ENCODE results near the gene FBN1. TPM values are rescaled to one million over a fixed set of nuclear protein-coding genes. Genes with fewer than 3 reads are reported as not detected.

The FBN1 gene
- total and polyA plus RNA-seq, 2 of the 13 experiments (the other 11 are each of a cell fraction or from before 2014, with no cell fraction given) = 1.5 to 3.0 TPM

GRCh38 chr15:48477795-48478360 is 167.6 kb downstream of the FBN1 start (continued):
- TF ChIP-seq, protein P1, sequence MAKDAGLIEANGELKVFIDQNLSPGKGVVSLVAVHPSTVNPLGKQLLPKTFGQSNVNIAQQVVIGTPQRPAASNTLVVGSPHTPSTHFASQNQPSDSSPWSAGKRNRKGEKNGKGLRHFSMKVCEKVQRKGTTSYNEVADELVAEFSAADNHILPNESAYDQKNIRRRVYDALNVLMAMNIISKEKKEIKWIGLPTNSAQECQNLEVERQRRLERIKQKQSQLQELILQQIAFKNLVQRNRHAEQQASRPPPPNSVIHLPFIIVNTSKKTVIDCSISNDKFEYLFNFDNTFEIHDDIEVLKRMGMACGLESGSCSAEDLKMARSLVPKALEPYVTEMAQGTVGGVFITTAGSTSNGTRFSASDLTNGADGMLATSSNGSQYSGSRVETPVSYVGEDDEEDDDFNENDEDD (CRISPR knock-in tag; IDR thresholded peaks at IDR 0.05; ENCODE audit: borderline replicate concordance) = no peak
- TF ChIP-seq ZNF777 (CRISPR knock-in tag; IDR thresholded peaks at IDR 0.05) (no peak), POGZ (CRISPR knock-in tag; IDR thresholded peaks at IDR 0.05) (no peak)

DNA sequence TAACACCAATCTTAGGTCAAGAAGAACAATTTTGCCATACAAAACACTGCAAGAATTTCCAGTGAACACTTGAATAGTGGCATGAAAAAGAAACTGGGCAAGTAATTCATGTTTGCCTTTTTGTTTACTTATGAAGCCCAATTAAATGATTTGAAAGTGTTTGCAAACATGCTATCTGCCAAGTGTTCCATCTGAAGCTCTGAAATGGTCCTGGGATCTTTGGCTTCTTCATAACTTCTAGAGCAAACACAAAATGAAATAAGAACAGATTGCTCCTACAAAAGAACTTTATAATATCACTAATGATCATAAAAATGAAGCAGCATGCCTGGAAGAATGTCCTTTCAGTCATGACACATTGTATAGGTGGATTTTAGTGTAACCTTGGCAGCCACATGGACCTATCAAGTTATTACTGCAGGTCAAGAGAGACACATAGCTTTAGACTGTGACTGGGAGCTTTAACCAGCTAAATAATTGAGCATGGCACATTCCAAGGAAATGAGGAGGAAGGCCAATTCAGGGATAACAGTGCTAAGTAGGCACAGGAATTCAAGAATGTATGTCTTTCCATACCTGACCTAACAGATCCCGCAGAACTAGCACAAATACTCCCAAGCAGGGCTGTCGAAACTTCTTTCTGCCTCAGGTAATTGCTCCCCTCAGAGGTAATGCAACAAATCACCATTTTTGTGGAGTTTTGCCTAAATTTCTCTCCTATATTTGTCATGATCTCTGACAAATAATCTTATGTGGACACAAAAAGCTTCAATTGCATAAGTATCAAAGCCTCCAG is 169.7 kb downstream of the FBN1 start:
- H3K9me3 ChIP-seq (ENCODE audit: low read length) = no peaks in the 10 kb centered on the region
- WGBS (ENCODE audit: low lambda C conversion rate) = 69% methylated on average over 2 of the region's 2 CpGs
- H3K27me3 ChIP-seq (ENCODE audit: control insufficient read depth in 1 of 2, insufficient read depth in 2 of 2, low read length in 2 of 2) = no peaks in the 10 kb centered on the region
- H3K27ac ChIP-seq (ENCODE audit: extremely low read length, insufficient read depth, low read length) = no peak overlapping the region
- intact Hi-C loops (cut with micrococcal nuclease; ENCODE audit: unreplicated experiment) = no loop called here
- no peaks in the 10 kb centered on the region for H4K20me1 ChIP-seq (ENCODE audit: insufficient read depth, low read length)
- no peaks in the 10 kb centered on the region for H3K36me3 ChIP-seq (replicated peaks in 1 of 2; ENCODE audit: control insufficient read depth in 1 of 2, insufficient read depth in 2 of 2, low read length in 2 of 2)
- CTCF ChIA-PET (ENCODE audit: low intra/inter-chr PET ratio, low total read pairs) = no interaction called here
- ATAC-seq = no peak
- no peak for FAIRE-seq
- no peak for TF ChIP-seq FOXK2 (IDR thresholded peaks at IDR 0.05)
- TF ChIP-seq ZNF33B (CRISPR knock-in tag; IDR thresholded peaks at IDR 0.05) = no peak
- TF ChIP-seq, protein P2, sequence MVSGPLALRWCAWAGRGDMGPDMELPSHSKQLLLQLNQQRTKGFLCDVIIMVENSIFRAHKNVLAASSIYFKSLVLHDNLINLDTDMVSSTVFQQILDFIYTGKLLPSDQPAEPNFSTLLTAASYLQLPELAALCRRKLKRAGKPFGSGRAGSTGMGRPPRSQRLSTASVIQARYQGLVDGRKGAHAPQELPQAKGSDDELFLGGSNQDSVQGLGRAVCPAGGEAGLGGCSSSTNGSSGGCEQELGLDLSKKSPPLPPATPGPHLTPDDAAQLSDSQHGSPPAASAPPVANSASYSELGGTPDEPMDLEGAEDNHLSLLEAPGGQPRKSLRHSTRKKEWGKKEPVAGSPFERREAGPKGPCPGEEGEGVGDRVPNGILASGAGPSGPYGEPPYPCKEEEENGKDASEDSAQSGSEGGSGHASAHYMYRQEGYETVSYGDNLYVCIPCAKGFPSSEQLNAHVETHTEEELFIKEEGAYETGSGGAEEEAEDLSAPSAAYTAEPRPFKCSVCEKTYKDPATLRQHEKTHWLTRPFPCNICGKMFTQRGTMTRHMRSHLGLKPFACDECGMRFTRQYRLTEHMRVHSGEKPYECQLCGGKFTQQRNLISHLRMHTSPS (CRISPR knock-in tag; IDR thresholded peaks at IDR 0.05; ENCODE audit: low read depth) = no peak
- TF ChIP-seq, protein P3, sequence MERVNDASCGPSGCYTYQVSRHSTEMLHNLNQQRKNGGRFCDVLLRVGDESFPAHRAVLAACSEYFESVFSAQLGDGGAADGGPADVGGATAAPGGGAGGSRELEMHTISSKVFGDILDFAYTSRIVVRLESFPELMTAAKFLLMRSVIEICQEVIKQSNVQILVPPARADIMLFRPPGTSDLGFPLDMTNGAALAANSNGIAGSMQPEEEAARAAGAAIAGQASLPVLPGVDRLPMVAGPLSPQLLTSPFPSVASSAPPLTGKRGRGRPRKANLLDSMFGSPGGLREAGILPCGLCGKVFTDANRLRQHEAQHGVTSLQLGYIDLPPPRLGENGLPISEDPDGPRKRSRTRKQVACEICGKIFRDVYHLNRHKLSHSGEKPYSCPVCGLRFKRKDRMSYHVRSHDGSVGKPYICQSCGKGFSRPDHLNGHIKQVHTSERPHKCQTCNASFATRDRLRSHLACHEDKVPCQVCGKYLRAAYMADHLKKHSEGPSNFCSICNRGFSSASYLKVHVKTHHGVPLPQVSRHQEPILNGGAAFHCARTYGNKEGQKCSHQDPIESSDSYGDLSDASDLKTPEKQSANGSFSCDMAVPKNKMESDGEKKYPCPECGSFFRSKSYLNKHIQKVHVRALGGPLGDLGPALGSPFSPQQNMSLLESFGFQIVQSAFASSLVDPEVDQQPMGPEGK (CRISPR knock-in tag; IDR thresholded peaks at IDR 0.05) = no peak
- TF ChIP-seq CENPX (CRISPR knock-in tag; IDR thresholded peaks at IDR 0.05) = no peak
- POLR2A ChIA-PET = no interaction called here
- no peak overlapping the region for H2AFZ ChIP-seq (ENCODE audit: low read length)
- no peak for DNase-seq (ENCODE audit: low spot score)
- H3K4me2 ChIP-seq (ENCODE audit: low read depth, low read length) = no peak overlapping the region
- no peak overlapping the region for H3K4me3 ChIP-seq (replicated peaks in 1 of 3; ENCODE audit: insufficient read depth in 1 of 3, low read depth in 2 of 3, low read length in 3 of 3)
- H3K4me1 ChIP-seq (ENCODE audit: insufficient read depth, low read length) = no peaks in the 10 kb centered on the region
- H3K79me2 ChIP-seq (ENCODE audit: insufficient read depth, low read length) = no peaks in the 10 kb centered on the region
- in situ Hi-C loops (cut with HindIII; ENCODE audit: extremely low pct_ligation_motif_present, low pct_unique_long_range_greater_than_20kb) = no loop called here
- no TSS peak for BruUV-seq (replicated peaks)
- no peak overlapping the region for H3K9ac ChIP-seq (ENCODE audit: insufficient read depth, low read depth, low read length)
